ENCODE results near the gene ERV3-1. TPM values are rescaled to one million over a fixed set of nuclear protein-coding genes. Genes with fewer than 3 reads are reported as not detected.

ERV3-1 gene
- total RNA-seq, 1 experiment from 2014 or later, result 7.2 TPM

GRCh38 chr7:64965594-64965993 lies 40.9 kb downstream of the ERV3-1 start:
- no peak for ATAC-seq
- Histone ChIP-seq H3K36me3 (ENCODE audit: control insufficient read depth in 1 of 2, insufficient read depth in 2 of 2, low read length in 2 of 2) (no peaks in the 10 kb centered on the region; a peak in 1 of 4 replicates), H4K20me1 (ENCODE audit: insufficient read depth) (no peaks in the 10 kb centered on the region), H2AFZ (ENCODE audit: low read depth, low read length, poor library complexity, severe bottlenecking) (no peak overlapping the region), H3K9me2 (ENCODE audit: insufficient read depth) (no peaks in the 10 kb centered on the region), H3K4me1 (ENCODE audit: control insufficient read depth in 1 of 2, insufficient read depth in 2 of 2, low read length in 2 of 2) (no peaks in the 10 kb centered on the region), H3K9ac (ENCODE audit: low read length) (no peak overlapping the region), H3K27ac (ENCODE audit: low read depth, low read length) (no peak overlapping the region), H3K4me2 (ENCODE audit: low read length) (no peak overlapping the region), H3K9me3 (ENCODE audit: control insufficient read depth in 1 of 2, insufficient read depth in 1 of 2, low read depth in 1 of 2, low read length in 2 of 2) (no peaks in the 10 kb centered on the region), H3K4me3 (replicated peaks in 1 of 2; ENCODE audit: low read depth in 1 of 2, low read length in 2 of 2) (no peak overlapping the region), H3K27me3 (ENCODE audit: insufficient read depth, low read length) (no peaks in the 10 kb centered on the region), H3K79me2 (ENCODE audit: insufficient read depth, low read length) (no peaks in the 10 kb centered on the region)
- intact Hi-C loops (cut with micrococcal nuclease), result no loop called here
- BruUV-seq (replicated peaks), result no TSS peak
- TF ChIP-seq SIN3A (IDR thresholded peaks at IDR 0.05; ENCODE audit: low read depth), result no peak
- no peak for TF ChIP-seq FOSL1 (IDR thresholded peaks at IDR 0.05; ENCODE audit: low read depth)
- no peak for TF ChIP-seq JUND (IDR thresholded peaks at IDR 0.05)
- TF ChIP-seq POLR2AphosphoS5 (IDR thresholded peaks at IDR 0.05; ENCODE audit: low read depth, low read length), result no peak
- no peak for TF ChIP-seq POLR2A (IDR thresholded peaks at IDR 0.05; ENCODE audit: borderline replicate concordance, extremely low read depth, insufficient read depth, insufficient read length)
- TF ChIP-seq, protein P1, sequence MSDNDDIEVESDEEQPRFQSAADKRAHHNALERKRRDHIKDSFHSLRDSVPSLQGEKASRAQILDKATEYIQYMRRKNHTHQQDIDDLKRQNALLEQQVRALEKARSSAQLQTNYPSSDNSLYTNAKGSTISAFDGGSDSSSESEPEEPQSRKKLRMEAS (IDR thresholded peaks at IDR 0.05), result no peak
- ChIA-PET RAD21 (ENCODE audit: low non-redundant PET in 1 of 2, low total read pairs in 2 of 2, uncharacterized antibody in 2 of 2, unreplicated experiment in 2 of 2) (no interaction called here), CTCF (no interaction called here), POLR2A (no interaction called here)
- DNase-seq (ENCODE audit: low read depth, low spot score), result no peak

- Histone ChIP-seq H3K4me1 (ENCODE audit: control insufficient read depth in 1 of 2, insufficient read depth in 2 of 2, low read length in 2 of 2) (no peaks in the 10 kb centered on the region), H3K4me2 (ENCODE audit: low read length) (no peak overlapping the region), H2AFZ (ENCODE audit: low read depth, low read length, poor library complexity, severe bottlenecking) (no peak overlapping the region), H4K20me1 (ENCODE audit: insufficient read depth) (no peaks in the 10 kb centered on the region), H3K9me3 (ENCODE audit: control insufficient read depth in 1 of 2, insufficient read depth in 1 of 2, low read depth in 1 of 2, low read length in 2 of 2) (no peaks in the 10 kb centered on the region), H3K9me2 (ENCODE audit: insufficient read depth) (no peaks in the 10 kb centered on the region), H3K79me2 (ENCODE audit: insufficient read depth, low read length) (no peaks in the 10 kb centered on the region), H3K27me3 (ENCODE audit: insufficient read depth, low read length) (no peaks in the 10 kb centered on the region), H3K27ac (ENCODE audit: low read depth, low read length) (no peak overlapping the region), H3K36me3 (ENCODE audit: control insufficient read depth in 1 of 2, insufficient read depth in 2 of 2, low read length in 2 of 2) (no peaks in the 10 kb centered on the region), H3K4me3 (replicated peaks in 1 of 2; ENCODE audit: low read depth in 1 of 2, low read length in 2 of 2) (no peak overlapping the region), H3K9ac (ENCODE audit: low read length) (no peak overlapping the region)
- DNase-seq (ENCODE audit: low read depth, low spot score), result no peak
- POLR2A ChIA-PET, result no interaction called here
- no peak for TF ChIP-seq CBX3 (IDR thresholded peaks at IDR 0.05; ENCODE audit: low read depth)
- no peak for TF ChIP-seq ZNF274 (IDR thresholded peaks at IDR 0.05; ENCODE audit: low read depth, low read length)
- TF ChIP-seq SRF (IDR thresholded peaks at IDR 0.05; ENCODE audit: low read depth), result no peak
- TF ChIP-seq, protein P1 (IDR thresholded peaks at IDR 0.05), result no peak
- no peak for TF ChIP-seq YY1 (IDR thresholded peaks at IDR 0.05; ENCODE audit: extremely low read depth, insufficient replicate concordance, low read depth, low read length)
- CTCF ChIA-PET, result no interaction called here
- intact Hi-C loops (cut with micrococcal nuclease), result no loop called here
- RAD21 ChIA-PET (ENCODE audit: low non-redundant PET in 1 of 2, low total read pairs in 2 of 2, uncharacterized antibody in 2 of 2, unreplicated experiment in 2 of 2), result no interaction called here
- ATAC-seq, result no peak
- BruUV-seq (replicated peaks), result no TSS peak
Measured at GRCh38 chr7:64959072-64959747, 47.3 kb downstream of the ERV3-1 start.

Measured in HCT116 (cell line).